DOHH2 (cell line): Measurements from ENCODE around the gene SERAC1.
A peak's percentile ranks its signal among the peaks of the same experiment; 100 is the strongest.

Experiments
- EZH2phosphoT487 ChIP-seq: fragments of 200-600 bp; sonication (generic); IDR thresholded peaks from 2 replicates; pipeline ENCODE4 v1.6.1; 2017; ENCODE audit warnings: borderline replicate concordance, mild to moderate bottlenecking, antibody characterized with exemption, low read length, moderate library complexity, mixed read lengths
- TF ChIP-seq, protein P1 (sequence below): fragments of 200-600 bp; sonication (generic); IDR thresholded peaks from one replicate; pipeline ENCODE4 v1.5.1; 2014; ENCODE audit warnings: antibody characterized with exemption, mild to moderate bottlenecking, low read depth, low read length; ENCODE audit not compliant: poor library complexity, severe bottlenecking

DNA sequence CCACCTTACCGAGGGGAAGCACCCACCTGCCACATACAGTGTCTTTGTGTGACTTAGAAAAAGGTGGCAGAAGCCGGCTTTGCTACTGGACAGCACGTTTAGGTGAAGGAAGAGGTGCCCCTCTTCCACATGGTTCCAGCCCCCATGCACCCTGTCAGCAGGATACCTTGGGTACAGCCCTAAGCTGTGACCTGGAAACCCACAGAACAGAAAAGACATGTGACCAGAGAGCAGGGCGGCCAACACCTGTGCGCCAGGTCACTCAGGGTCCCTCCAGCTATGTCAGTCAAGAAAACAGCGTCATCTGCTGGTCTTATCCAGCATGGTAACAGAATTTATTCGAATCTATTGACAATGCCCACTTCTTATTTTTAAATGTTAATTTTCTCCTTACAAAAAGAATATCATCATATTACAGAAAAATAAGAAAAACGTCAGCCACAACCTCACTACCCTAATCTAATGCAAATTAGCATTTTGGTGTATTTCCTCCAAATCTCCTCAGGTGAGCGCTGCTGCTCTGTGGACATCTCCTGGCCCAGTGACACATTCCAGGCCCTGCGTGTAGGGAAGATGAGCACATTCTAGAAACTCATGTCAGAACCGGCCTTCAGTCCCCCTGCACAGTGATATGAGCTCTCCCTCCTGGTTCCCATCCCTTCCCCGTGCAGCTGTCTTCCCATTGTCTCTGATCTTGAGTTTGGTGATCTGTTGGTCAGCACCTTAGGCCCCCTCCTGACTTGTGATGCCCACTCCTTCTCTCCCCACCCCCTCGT lies 37.3 kb upstream of the SERAC1 start:
- TF ChIP-seq, protein P1, sequence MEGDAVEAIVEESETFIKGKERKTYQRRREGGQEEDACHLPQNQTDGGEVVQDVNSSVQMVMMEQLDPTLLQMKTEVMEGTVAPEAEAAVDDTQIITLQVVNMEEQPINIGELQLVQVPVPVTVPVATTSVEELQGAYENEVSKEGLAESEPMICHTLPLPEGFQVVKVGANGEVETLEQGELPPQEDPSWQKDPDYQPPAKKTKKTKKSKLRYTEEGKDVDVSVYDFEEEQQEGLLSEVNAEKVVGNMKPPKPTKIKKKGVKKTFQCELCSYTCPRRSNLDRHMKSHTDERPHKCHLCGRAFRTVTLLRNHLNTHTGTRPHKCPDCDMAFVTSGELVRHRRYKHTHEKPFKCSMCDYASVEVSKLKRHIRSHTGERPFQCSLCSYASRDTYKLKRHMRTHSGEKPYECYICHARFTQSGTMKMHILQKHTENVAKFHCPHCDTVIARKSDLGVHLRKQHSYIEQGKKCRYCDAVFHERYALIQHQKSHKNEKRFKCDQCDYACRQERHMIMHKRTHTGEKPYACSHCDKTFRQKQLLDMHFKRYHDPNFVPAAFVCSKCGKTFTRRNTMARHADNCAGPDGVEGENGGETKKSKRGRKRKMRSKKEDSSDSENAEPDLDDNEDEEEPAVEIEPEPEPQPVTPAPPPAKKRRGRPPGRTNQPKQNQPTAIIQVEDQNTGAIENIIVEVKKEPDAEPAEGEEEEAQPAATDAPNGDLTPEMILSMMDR, result peak; percentile 53
- no peak for TF ChIP-seq EZH2phosphoT487
